GM12801 (cell line): ENCODE measurements around the gene VAV2.

ENCODE experiments used
- TF ChIP-seq, protein P1 (sequence below): IDR thresholded peaks from one replicate; pipeline ENCODE4 v1.5.1; 2011; ENCODE audit warnings: control low read depth; ENCODE audit not compliant: insufficient read length; ENCODE audit errors: extremely low read depth

VAV2 gene

DNA sequence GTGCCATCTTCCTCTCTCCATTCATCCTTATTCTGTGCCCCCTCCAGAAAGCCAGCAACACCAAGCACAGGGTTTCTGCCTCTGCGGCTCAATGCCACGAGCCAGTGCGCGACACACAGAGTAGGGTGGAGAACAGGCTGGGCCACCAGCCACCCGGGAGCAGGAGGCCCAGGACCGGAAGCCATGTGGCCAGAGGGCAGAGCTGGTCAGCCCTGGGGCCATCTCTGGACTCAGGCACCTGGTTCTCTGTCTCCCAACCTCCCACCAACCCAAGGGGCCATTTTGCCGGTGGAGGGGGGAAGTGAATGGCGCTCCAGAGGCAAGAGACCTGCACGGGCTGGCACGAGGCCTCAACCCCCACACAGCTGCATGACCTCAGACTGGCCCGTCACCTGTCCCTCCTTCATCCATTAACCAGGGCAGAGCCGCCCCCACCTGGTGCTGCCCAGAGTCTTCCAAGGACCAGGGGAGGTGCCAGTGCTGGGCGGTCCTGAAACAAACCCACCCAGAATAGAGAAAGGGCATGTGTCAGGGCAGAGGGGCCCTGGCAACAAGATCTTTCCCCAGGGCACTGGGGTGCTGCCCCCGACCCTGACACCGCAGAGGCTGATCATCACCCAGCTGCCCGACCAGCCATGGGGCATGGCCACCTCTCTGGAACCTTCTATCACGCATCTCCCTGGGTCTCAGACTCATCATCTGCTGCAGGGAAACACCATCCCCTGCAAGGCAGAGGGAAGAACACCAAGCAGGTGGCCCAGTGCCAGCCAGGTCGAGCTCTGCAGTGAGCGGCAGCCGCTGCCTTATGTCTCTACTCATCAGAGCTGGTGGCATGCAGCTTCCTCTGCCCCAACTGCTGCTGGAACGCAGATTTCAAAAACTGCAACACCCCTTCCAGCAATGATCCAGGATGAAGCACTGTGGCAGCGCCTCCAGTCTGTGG is 11.9 kb downstream of the VAV2 start:
- TF ChIP-seq, protein P1, sequence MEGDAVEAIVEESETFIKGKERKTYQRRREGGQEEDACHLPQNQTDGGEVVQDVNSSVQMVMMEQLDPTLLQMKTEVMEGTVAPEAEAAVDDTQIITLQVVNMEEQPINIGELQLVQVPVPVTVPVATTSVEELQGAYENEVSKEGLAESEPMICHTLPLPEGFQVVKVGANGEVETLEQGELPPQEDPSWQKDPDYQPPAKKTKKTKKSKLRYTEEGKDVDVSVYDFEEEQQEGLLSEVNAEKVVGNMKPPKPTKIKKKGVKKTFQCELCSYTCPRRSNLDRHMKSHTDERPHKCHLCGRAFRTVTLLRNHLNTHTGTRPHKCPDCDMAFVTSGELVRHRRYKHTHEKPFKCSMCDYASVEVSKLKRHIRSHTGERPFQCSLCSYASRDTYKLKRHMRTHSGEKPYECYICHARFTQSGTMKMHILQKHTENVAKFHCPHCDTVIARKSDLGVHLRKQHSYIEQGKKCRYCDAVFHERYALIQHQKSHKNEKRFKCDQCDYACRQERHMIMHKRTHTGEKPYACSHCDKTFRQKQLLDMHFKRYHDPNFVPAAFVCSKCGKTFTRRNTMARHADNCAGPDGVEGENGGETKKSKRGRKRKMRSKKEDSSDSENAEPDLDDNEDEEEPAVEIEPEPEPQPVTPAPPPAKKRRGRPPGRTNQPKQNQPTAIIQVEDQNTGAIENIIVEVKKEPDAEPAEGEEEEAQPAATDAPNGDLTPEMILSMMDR = no peak

DNA sequence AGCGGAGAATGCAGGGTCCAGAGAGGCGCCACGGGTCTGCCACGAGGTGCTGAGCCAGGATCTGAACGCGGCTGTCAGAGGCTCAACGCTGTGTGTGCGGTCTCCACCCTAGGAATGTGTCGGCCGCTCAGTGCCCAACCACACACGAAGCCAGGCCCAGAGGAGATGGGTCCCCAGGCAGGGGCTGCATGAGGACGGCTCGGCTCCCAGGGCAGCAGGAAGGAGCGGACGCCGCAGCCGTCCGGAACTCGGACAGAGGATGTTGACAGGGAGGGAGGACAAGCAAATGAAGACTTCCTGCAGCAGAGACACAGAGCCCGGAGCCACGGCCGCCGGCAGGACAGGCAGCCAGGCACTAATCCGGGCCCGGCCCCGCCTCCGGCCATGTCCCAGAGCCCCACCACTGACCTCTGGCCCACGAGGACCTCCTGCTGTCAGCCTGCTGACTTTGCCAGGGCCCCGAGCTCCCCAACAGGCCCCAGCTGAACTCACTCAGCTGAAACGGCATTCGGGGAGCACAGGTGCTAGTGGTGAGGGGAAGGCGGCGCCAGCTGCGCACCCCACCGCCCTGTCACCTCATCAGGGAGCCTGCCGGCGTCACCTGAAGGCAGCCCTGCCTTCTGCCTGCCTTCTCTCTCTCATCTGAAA is 12.7 kb downstream of the VAV2 start:
- TF ChIP-seq, protein P1 = no peak

DNA sequence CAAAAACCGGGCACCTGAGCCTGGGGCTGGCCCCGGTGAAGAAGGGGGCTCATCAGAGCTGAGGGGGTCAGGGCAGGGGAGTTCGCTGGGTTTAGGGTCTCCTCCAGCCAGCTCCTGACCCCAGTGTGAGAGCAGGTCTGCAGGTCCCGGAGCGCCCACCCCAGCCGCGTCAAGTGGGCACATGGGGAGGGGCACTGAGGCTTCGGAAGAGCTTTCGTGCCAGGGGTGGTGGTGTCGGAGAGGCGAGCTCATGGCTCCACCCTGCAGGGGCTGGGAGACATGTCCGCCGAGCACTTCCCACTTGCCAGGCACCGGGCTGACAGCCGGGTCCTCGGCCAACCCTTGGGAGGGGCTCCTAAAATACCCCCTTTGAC is 13.2 kb downstream of the VAV2 start:
- TF ChIP-seq, protein P1 = no peak

DNA sequence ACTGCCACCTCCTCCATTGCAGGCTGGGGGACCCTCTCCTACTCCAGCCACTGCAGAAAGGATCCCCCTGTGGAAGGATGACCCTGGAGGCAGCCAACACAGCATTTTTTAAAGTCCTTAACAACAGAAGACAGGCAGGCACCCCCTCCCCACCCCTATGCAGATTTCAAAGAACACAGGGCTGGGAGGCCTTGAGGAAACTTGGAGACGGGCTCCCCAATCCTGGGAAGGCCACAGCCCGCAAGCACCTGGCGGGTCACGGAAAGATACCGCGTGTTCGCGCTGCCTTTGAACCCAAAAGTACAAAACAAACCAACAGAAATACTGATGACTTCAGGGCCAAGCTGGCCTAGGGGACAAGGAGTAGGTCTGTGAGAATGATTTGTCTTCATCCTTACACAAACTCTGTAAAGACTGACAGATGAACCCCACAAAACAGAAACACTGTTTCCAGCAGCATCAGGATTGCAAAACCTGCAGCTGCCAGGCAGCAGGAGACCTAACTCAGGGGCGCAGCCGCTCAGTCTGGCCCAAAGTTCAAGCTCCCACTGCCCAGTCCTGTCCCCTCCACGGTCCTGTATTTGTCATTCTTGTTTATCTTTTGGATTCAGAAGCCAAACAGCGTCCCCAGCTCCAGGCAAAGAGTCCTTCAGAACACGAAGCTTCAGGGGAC is 13.8 kb downstream of the VAV2 start:
- TF ChIP-seq, protein P1 = no peak

DNA sequence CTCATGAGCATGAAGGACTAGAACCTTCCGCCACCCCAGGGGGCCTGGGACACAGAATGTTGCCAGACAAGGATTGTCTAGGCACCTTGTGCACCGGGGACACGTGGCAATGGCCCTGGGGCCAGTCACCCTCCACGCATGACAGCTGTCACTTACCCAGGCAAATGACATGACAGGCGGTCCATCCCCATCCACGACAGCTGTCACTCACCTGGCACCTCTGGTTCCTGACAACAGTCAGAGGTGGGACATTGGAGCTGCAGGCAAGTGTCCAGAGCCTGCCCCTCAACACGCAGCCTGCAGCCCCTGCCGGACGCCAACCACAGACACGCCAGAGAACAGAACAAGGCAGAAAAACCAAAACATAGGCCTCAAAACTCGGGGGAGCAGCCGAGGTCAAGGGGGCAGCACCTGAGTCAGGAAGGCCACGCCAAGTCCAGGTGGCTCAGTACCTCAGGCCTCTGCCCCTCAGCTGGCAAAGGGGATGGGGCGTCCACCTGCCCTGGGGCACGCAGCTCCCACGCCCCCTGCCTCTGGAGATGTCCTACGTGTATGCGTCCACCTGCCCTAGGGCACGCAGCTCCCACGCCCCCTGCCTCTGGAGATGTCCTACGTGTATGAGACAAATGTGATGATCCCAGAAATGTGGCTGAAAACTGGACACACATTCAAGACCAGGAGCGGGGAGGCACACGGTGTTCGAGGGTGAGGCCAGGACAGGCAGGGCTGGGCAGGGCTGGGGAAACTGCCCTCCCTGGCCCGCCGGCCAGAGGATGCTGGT is 14.5 kb downstream of the VAV2 start:
- TF ChIP-seq, protein P1 = no peak

DNA sequence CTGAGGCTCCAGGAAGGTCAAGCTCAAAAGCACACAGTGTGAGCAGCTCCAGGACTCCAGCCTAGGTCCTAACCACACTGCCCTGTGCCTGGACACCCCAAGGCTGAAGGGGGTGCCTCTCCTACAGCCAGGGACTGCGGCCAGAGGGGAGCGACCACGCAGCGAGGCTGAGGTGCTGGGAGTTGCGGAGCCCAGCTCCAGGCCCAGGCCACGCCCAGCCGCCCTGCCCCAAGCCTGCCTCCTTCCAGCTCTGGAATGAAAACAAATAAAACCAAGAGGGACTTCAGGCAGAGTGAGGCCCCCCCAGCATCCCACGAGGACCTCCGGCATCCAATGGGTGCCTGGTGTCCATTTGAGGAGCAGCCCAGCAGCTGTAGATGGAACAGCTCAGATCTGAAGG is 15.2 kb downstream of the VAV2 start:
- TF ChIP-seq, protein P1 = no peak
